T-cell (primary cell): ENCODE results near the gene LITAFD. TPM values are rescaled to one million over a fixed set of nuclear protein-coding genes. Genes with fewer than 3 reads are reported as not detected.
A peak's percentile ranks its signal among the peaks of the same experiment; 100 is the strongest.

Experiments used
- ATAC-seq, 4 experiments: fragments of 200-7000 bp in 3 of 4; fragments of 150-1000 bp in 1 of 4; cut with Tn5 transposase; replicated peaks in 1 of 4; 1 replicate in 3 of 4; 2 replicates in 1 of 4; pipeline ENCODE4 v1.10.0; 2021; ENCODE audit warnings: moderate library complexity in 3 of 4, mild to moderate bottlenecking in 2 of 4, moderate number of reproducible peaks in 1 of 4
- CTCF ChIA-PET, 2 donors: fragments of 300-600 bp; sonication (Branson Sonifier 250); formaldehyde crosslinking; loops; one replicate each; lab custom pipeline; 2022; ENCODE audit warnings: antibody characterized with exemption in 2 of 2; lab: Charles Lee
- POLR2A ChIA-PET, 2 donors: fragments of 300-600 bp; sonication (Branson Sonifier 250); formaldehyde crosslinking; loops; one replicate each; lab custom pipeline; 2022; ENCODE audit warnings: antibody characterized with exemption in 2 of 2; lab: Charles Lee
- DNase-seq, 35 experiments: peaks; one replicate each; pipeline versions ENCODE4 v3.0.0 to v3.0.0-alpha.2; 2013 to 2023
- H3K27ac ChIP-seq: one replicate; pipeline ENCODE4 v1.5.1; 2013; ENCODE audit warnings: low read length
- H3K27me3 ChIP-seq, 2 experiments: replicated peaks in 1 of 2; 1 replicate in 1 of 2; 2 replicates in 1 of 2; pipeline versions ENCODE4 v1.6.1 to v1.7.0; 2013; ENCODE audit warnings: low read length in 1 of 2, mixed read lengths in 1 of 2; ENCODE audit not compliant: control insufficient read depth in 2 of 2, insufficient read depth in 2 of 2; ENCODE audit errors: extremely low read depth in 1 of 2
- H3K36me3 ChIP-seq, 2 donors: 1 replicate in 1 of 2; 2 replicates in 1 of 2; pipeline versions ENCODE4 v1.6.1 to v1.7.0; 2013; ENCODE audit warnings: low read length in 1 of 2; ENCODE audit not compliant: control insufficient read depth in 2 of 2, insufficient read depth in 1 of 2; ENCODE audit errors: extremely low read depth in 1 of 2
- H3K4me1 ChIP-seq, 2 experiments: 1 replicate in 1 of 2; 2 replicates in 1 of 2; pipeline versions ENCODE4 v1.6.1 to v1.7.0; 2013; ENCODE audit warnings: low read length in 2 of 2, mixed read lengths in 1 of 2; ENCODE audit not compliant: insufficient read depth in 2 of 2, control insufficient read depth in 1 of 2; ENCODE audit errors: extremely low read depth in 1 of 2
- H3K4me3 ChIP-seq, 2 donors: 1 replicate in 1 of 2; 2 replicates in 1 of 2; pipeline versions ENCODE4 v1.5.1 to v1.7.0; 2013; ENCODE audit warnings: mild to moderate bottlenecking in 2 of 2, low read length in 1 of 2, moderate library complexity in 1 of 2; ENCODE audit not compliant: control insufficient read depth in 1 of 2; ENCODE audit errors: extremely low read depth in 1 of 2
- H3K9me3 ChIP-seq: 2 replicates; pipeline ENCODE4 v1.7.0; 2013
- H3K27ac Mint-ChIP-seq, 2 donors: one replicate each; pipeline ENCODE4 v1.8.0; 2020 to 2021; ENCODE audit warnings: mild to moderate bottlenecking in 2 of 2, mixed read lengths in 2 of 2
- H3K27me3 Mint-ChIP-seq, 2 donors: one replicate each; pipeline ENCODE4 v1.8.0; 2021 to 2022; ENCODE audit warnings: mixed read lengths in 2 of 2
- H3K36me3 Mint-ChIP-seq: one replicate; pipeline ENCODE4 v1.8.0; 2021; ENCODE audit warnings: mixed read lengths
- H3K4me1 Mint-ChIP-seq, 3 donors: one replicate each; pipeline ENCODE4 v1.8.0; 2020 to 2022; ENCODE audit warnings: mixed read lengths in 3 of 3, mild to moderate bottlenecking in 1 of 3
- H3K4me3 Mint-ChIP-seq, 3 donors: one replicate each; pipeline ENCODE4 v1.8.0; 2020 to 2022; ENCODE audit warnings: mild to moderate bottlenecking in 3 of 3, mixed read lengths in 3 of 3, moderate library complexity in 3 of 3
- H3K9me3 Mint-ChIP-seq, 3 donors: one replicate each; pipeline ENCODE4 v1.8.0; 2020 to 2022; ENCODE audit warnings: mixed read lengths in 3 of 3
- WGBS: methylation state at CpG from one replicate; pipeline ENCODE4 v1.1.5; 2013; ENCODE audit warnings: missing lambda C conversion rate; ENCODE audit not compliant: insufficient coverage; 5-methylcytosine and 5-hydroxymethylcytosine counted together
- total RNA-seq, 35 experiments: library from RNA in 6 of 35; stranded (reverse) in 6 of 35; fragments of 120-200 nt in 1 of 35; gene quantifications; one replicate each; pipeline versions ENCODE4 v1.2.1 to v1.2.4 and lab custom pipeline; 2013 to 2026

The LITAFD gene
- total RNA-seq, 5 donors from 2014 or later (not counting 1 experiment from before 2014, with no cell fraction given), result not detected

GRCh38 chr16:8905168-8905762, 23.1 kb downstream of the LITAFD start:
- peaks cover 10 to 16% (median 16%) of the 10 kb centered on the region in 3 donors for H3K4me1 Mint-ChIP-seq
- H3K36me3 Mint-ChIP-seq, result peaks cover 71% of the 10 kb centered on the region
- peaks cover 3 to 6% of the 10 kb centered on the region in 2 experiments for H3K4me1 ChIP-seq
- H3K27ac Mint-ChIP-seq, result no peak overlapping the region
- ChIA-PET POLR2A (no interaction called here), CTCF (interaction anchor here in 1 of 2 donors (0.6 to 1.2 kb wide), 3 partner anchors 31 to 229 kb away, joined by 3 to 7 read pairs (median 3); no protein-coding TSS in a partner anchor)
- ATAC-seq (peak in 3 of 4 experiments; percentile 45 to 60 (median 48)), DNase-seq (peak in 1 of 35 experiments; percentile 41)
- H3K4me3 Mint-ChIP-seq, result no peak overlapping the region
- no peak overlapping the region for H3K4me3 ChIP-seq
- no peaks in the 10 kb centered on the region for H3K27me3 Mint-ChIP-seq
- no peak overlapping the region for H3K27ac ChIP-seq
- no peaks in the 10 kb centered on the region for H3K9me3 ChIP-seq
- H3K9me3 Mint-ChIP-seq, result no peaks in the 10 kb centered on the region
- peaks cover 27 to 92% of the 10 kb centered on the region in 2 donors for H3K36me3 ChIP-seq
- H3K27me3 ChIP-seq, result no peaks in the 10 kb centered on the region
- WGBS, result 93% methylated on average over 8 of the region's 13 CpGs

GRCh38 chr16:8905795-8906591, 23.8 kb downstream of the LITAFD start:
- H3K27me3 ChIP-seq, result no peaks in the 10 kb centered on the region
- Mint-ChIP-seq H3K4me1 (peaks cover 16 to 23% (median 23%) of the 10 kb centered on the region in 3 donors), H3K27ac (no peak overlapping the region), H3K4me3 (no peak overlapping the region), H3K36me3 (peaks cover 70% of the 10 kb centered on the region), H3K27me3 (no peaks in the 10 kb centered on the region), H3K9me3 (no peaks in the 10 kb centered on the region)
- DNase-seq (no peak), ATAC-seq (no peak)
- peaks cover 3 to 6% of the 10 kb centered on the region in 2 experiments for H3K4me1 ChIP-seq
- H3K9me3 ChIP-seq, result no peaks in the 10 kb centered on the region
- WGBS, result 100% methylated on average over 4 of the region's 14 CpGs
- ChIA-PET POLR2A (no interaction called here), CTCF (interaction anchor here (0.5 to 1.2 kb wide), 4 partner anchors 30 to 229 kb away, joined by 3 to 7 read pairs (median 4); no protein-coding TSS in a partner anchor)
- H3K27ac ChIP-seq, result no peak overlapping the region
- H3K36me3 ChIP-seq, result peaks cover 31 to 92% of the 10 kb centered on the region in 2 donors
- no peak overlapping the region for H3K4me3 ChIP-seq

DNA sequence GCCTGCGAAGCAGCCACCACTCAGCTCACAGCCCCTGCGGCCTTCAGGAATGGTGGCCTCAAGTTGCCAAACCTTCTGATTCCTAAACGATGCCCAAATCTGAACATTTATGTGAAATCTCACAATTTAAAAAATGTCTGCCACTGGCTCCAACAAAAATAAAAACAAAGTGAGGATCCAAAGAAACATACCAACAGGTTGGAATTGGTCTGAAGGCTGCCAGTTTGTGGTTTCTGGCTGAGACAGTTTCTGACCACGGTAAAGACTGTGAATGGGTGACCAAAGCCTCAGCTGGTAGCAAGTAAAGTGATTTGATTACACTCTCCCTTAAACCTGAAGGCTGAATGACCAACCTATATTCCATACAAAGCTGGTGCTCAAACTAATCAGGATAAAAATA, 24.9 kb downstream of the LITAFD start:
- H3K27me3 ChIP-seq, result no peaks in the 10 kb centered on the region
- Mint-ChIP-seq H3K4me1 (peaks cover 23 to 30% (median 30%) of the 10 kb centered on the region in 3 donors), H3K9me3 (no peaks in the 10 kb centered on the region), H3K36me3 (peaks cover 67% of the 10 kb centered on the region), H3K27me3 (no peaks in the 10 kb centered on the region), H3K27ac (peak overlapping the region in 1 of 2 donors; percentile 52), H3K4me3 (no peak overlapping the region)
- H3K4me1 ChIP-seq, result peaks cover 3 to 6% of the 10 kb centered on the region in 2 experiments
- POLR2A ChIA-PET, result no interaction called here
- ATAC-seq, result no peak
- no peaks in the 10 kb centered on the region for H3K9me3 ChIP-seq
- no peak for DNase-seq
- no peak overlapping the region for H3K4me3 ChIP-seq
- no peak overlapping the region for H3K27ac ChIP-seq
- 80% methylated on average over 1 of the region's 4 CpGs for WGBS
- CTCF ChIA-PET, result interaction anchor here in 1 of 2 donors (1.1 kb wide), 1 partner anchor 29 kb away, joined by 3 read pairs; no protein-coding TSS in a partner anchor
- peaks cover 34 to 91% of the 10 kb centered on the region in 2 donors for H3K36me3 ChIP-seq

DNA sequence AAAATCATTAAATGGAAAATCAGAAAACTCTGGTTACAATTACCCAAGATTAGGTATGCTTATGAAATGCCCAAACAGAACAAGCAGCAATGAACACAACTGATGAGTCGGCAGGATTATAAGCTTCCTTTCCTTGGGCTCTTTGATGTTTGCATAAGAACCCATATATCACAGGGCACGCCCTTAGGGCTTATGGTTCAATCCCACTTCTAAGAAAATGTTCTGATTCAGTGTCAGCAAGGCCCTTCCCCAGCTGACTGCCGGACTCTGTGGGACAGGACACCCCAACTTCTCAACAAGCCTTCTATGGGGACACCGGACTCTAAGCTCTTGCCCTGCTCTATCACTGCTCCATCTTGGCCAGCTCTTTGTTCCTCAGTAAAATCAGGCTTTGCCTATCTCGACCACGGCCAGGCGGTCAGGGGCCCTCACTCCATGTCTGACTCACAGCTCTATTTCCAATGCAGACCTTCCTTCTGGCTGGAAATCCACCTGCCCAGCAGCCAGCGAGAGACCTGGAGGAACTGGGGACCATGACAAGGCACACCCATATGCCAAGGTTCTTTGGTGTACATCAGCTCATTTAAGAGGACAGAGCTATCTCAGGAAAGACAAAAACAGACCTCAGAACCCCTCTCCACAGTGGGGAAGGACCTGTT, 26.8 kb downstream of the LITAFD start:
- Mint-ChIP-seq H3K27ac (peak overlapping the region; percentile 22 to 34), H3K4me3 (no peak overlapping the region), H3K9me3 (no peaks in the 10 kb centered on the region), H3K36me3 (peaks cover 61% of the 10 kb centered on the region), H3K27me3 (no peaks in the 10 kb centered on the region), H3K4me1 (peaks cover 23 to 38% (median 34%) of the 10 kb centered on the region in 3 donors)
- 69% methylated on average over 7 of the region's 8 CpGs for WGBS
- CTCF ChIA-PET, result interaction anchor here in 1 of 2 donors (1.0 kb wide), 1 partner anchor 100 kb away, joined by 3 read pairs; no protein-coding TSS in a partner anchor
- peaks cover 3 to 6% of the 10 kb centered on the region in 2 experiments for H3K4me1 ChIP-seq
- ATAC-seq, result peak in 3 of 4 experiments; percentile 46 to 57 (median 54)
- H3K36me3 ChIP-seq, result peaks cover 27 to 92% of the 10 kb centered on the region in 2 donors
- POLR2A ChIA-PET, result no interaction called here
- no peaks in the 10 kb centered on the region for H3K27me3 ChIP-seq
- H3K9me3 ChIP-seq, result no peaks in the 10 kb centered on the region
- DNase-seq, result no peak
- H3K4me3 ChIP-seq, result no peak overlapping the region
- H3K27ac ChIP-seq, result no peak overlapping the region

DNA sequence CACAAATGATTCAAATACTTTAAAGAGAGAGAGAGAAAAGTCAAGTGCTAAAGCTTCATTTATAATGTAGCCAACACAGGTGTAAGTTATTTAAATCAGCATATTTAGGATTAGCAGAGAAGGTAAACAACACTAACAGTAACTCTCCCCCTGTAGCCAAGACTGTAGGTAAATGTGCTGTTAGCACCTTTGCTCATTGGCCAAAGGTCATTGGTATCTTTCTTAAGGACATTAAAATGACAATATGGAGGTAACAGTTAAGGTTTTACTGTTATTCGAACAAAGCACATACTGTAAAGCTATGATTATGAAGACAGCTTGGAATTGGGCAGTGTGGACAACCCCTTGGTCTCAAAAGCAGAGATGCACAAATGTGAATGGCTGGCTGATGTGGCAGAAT, 28.7 kb downstream of the LITAFD start:
- DNase-seq (no peak), ATAC-seq (no peak)
- H3K9me3 ChIP-seq, result no peaks in the 10 kb centered on the region
- H3K27ac ChIP-seq, result no peak overlapping the region
- no peak overlapping the region for H3K4me3 Mint-ChIP-seq
- ChIA-PET CTCF (no interaction called here), POLR2A (interaction anchor here in 1 of 2 donors (0.5 kb wide), 1 partner anchor 117 kb away, joined by 3 read pairs; no protein-coding TSS in a partner anchor)
- no peaks in the 10 kb centered on the region for H3K9me3 Mint-ChIP-seq
- H3K4me1 ChIP-seq, result peaks cover 3 to 6% of the 10 kb centered on the region in 2 experiments
- 100% methylated on average over 1 of the region's 1 CpG for WGBS
- no peaks in the 10 kb centered on the region for H3K27me3 ChIP-seq
- H3K4me1 Mint-ChIP-seq, result peaks cover 31 to 41% (median 38%) of the 10 kb centered on the region in 3 donors
- H3K27me3 Mint-ChIP-seq, result no peaks in the 10 kb centered on the region
- no peak overlapping the region for H3K4me3 ChIP-seq
- peaks cover 34 to 90% of the 10 kb centered on the region in 2 donors for H3K36me3 ChIP-seq
- peaks cover 64% of the 10 kb centered on the region for H3K36me3 Mint-ChIP-seq
- H3K27ac Mint-ChIP-seq, result peak overlapping the region; percentile 39 to 66

- Histone ChIP-seq H3K27ac (no peak overlapping the region), H3K4me3 (no peak overlapping the region), H3K9me3 (no peaks in the 10 kb centered on the region), H3K27me3 (no peaks in the 10 kb centered on the region), H3K4me1 (peaks cover 3 to 6% of the 10 kb centered on the region in 2 experiments), H3K36me3 (peaks cover 23 to 90% of the 10 kb centered on the region in 2 donors)
- ATAC-seq (no peak), DNase-seq (no peak)
- Mint-ChIP-seq H3K4me3 (no peak overlapping the region), H3K9me3 (no peaks in the 10 kb centered on the region), H3K36me3 (peaks cover 64% of the 10 kb centered on the region), H3K27ac (peak overlapping the region in 1 of 2 donors; percentile 28), H3K27me3 (no peaks in the 10 kb centered on the region), H3K4me1 (peaks cover 31 to 46% (median 38%) of the 10 kb centered on the region in 3 donors)
- ChIA-PET POLR2A (no interaction called here), CTCF (no interaction called here)
- 84% methylated on average over 3 of the region's 4 CpGs for WGBS
Measured at GRCh38 chr16:8912793-8913192, 30.6 kb downstream of the LITAFD start.
